ENCODE results near the gene ATR. TPM values are rescaled to one million over a fixed set of nuclear protein-coding genes. Genes with fewer than 3 reads are reported as not detected.

ATR gene
- total and polyA plus RNA-seq, 2 of the 4 experiments (the other 2 are of a cell fraction), result 9.5 to 28.0 TPM

GRCh38 chr3:142574665-142575064 lies 3.9 kb downstream of the ATR start:
- no peak overlapping the region for H2BK120ac ChIP-seq (ENCODE audit: low read depth, low read length)
- H4K5ac ChIP-seq (ENCODE audit: low read depth, low read length), result no peak overlapping the region
- ATAC-seq (ENCODE audit: low read depth) (no peak), DNase-seq (no peak)
- POLR2A ChIA-PET (ENCODE audit: unreplicated experiment), result no interaction called here
- dilution Hi-C loops (cut with HindIII; ENCODE audit: low sequenced_read_pairs, unreplicated experiment) (no loop called here), intact Hi-C loops (cut with micrococcal nuclease) (loop anchor here (5.0 kb wide), 1 partner anchor 428 kb away; the partner anchor contains the start of gene U2SURP), in situ Hi-C loops (cut with MboI; ENCODE audit: low sequenced_read_pairs) (no loop called here)
- no peak overlapping the region for H3K56ac ChIP-seq (ENCODE audit: extremely low read depth, insufficient read depth, low read length)
- no peak overlapping the region for H2BK5ac ChIP-seq (ENCODE audit: low read depth, low read length, poor library complexity, severe bottlenecking)
- H2BK15ac ChIP-seq (ENCODE audit: low read depth, low read length), result no peak overlapping the region
- no peak overlapping the region for H4K8ac ChIP-seq (ENCODE audit: low read depth in 2 of 2, low read length in 2 of 2)
- no peak overlapping the region for H2AK9ac ChIP-seq (replicated peaks; ENCODE audit: low read depth, low read length, poor library complexity)
- no peak overlapping the region for H3K4ac ChIP-seq (ENCODE audit: low read depth, low read length)
- H3K9me3 ChIP-seq (ENCODE audit: control insufficient read depth, insufficient read depth, low read length), result no peaks in the 10 kb centered on the region
- H3K79me1 ChIP-seq (ENCODE audit: low read depth in 1 of 2, low read length in 2 of 2), result peaks cover 24 to 32% of the 10 kb centered on the region in 2 experiments
- H4K20me1 ChIP-seq (ENCODE audit: insufficient read depth, low read length), result no peaks in the 10 kb centered on the region
- no peak overlapping the region for H3K23ac ChIP-seq (ENCODE audit: low read depth, low read length)
- WGBS, 2 experiments (ENCODE audit: extremely low coverage in 2 of 2, insufficient read length in 1 of 2), result no CpG with 5 or more reads among the region's 1 CpG
- H3K4me2 ChIP-seq (ENCODE audit: low read depth, low read length), result no peak overlapping the region
- CTCF ChIA-PET, result no interaction called here
- H2AFZ ChIP-seq (replicated peaks; ENCODE audit: low read length, poor library complexity), result no peak overlapping the region
- H3K27ac ChIP-seq (ENCODE audit: insufficient read depth, low read length), result no peak overlapping the region
- no peak overlapping the region for H3K9ac ChIP-seq (ENCODE audit: low read depth, low read length)
- H4K91ac ChIP-seq (ENCODE audit: insufficient read depth, low read depth, low read length), result no peak overlapping the region
- H3K18ac ChIP-seq (ENCODE audit: low read depth, low read length), result no peak overlapping the region
- no peaks in the 10 kb centered on the region for H3K4me1 ChIP-seq (ENCODE audit: control insufficient read depth, insufficient read depth, low read length)
- TF ChIP-seq CTCF (conservative IDR thresholded peaks at IDR 0.05; ENCODE audit: low read depth, low read length) (no peak), USF2 (IDR thresholded peaks at IDR 0.05; ENCODE audit: low read depth, low read length) (no peak), RCOR1 (IDR thresholded peaks at IDR 0.05; ENCODE audit: insufficient replicate concordance, low read length) (no peak), POLR2A (IDR thresholded peaks at IDR 0.05; ENCODE audit: low read depth, low read length) (no peak), RFX5 (IDR thresholded peaks at IDR 0.05; ENCODE audit: low read depth, low read length) (no peak), NFE2L2 (IDR thresholded peaks at IDR 0.05; ENCODE audit: low read depth, low read length) (no peak), BHLHE40 (IDR thresholded peaks at IDR 0.05; ENCODE audit: low read depth, low read length) (no peak), MXI1 (IDR thresholded peaks at IDR 0.05; ENCODE audit: borderline replicate concordance, low read depth, low read length) (no peak), ELK1 (IDR thresholded peaks at IDR 0.05; ENCODE audit: borderline replicate concordance, low read depth, low read length) (no peak), SMC3 (IDR thresholded peaks at IDR 0.05; ENCODE audit: low read depth, low read length) (no peak), MAZ (IDR thresholded peaks at IDR 0.05; ENCODE audit: borderline replicate concordance, low read depth, low read length) (no peak), RAD21 (IDR thresholded peaks at IDR 0.05; ENCODE audit: low read length) (no peak)
- H3K4me3 ChIP-seq (ENCODE audit: insufficient read depth, low read depth, low read length), result no peak overlapping the region
- H2BK20ac ChIP-seq (ENCODE audit: low read depth, low read length), result no peak overlapping the region
- no peak overlapping the region for H2AK5ac ChIP-seq (ENCODE audit: low read depth, low read length)
- H3K27me3 ChIP-seq (ENCODE audit: control insufficient read depth, insufficient read depth, low read length), result no peaks in the 10 kb centered on the region
- BruUV-seq (replicated peaks), result no TSS peak
- 0 out of 2 replicates have a peak, but pooled peaks cover 3% of the 10 kb centered on the region for H3K9me1 ChIP-seq (ENCODE audit: insufficient read depth, low read length)
- no peak overlapping the region for H3K14ac ChIP-seq (replicated peaks; ENCODE audit: low read depth, low read length)
- no peaks in the 10 kb centered on the region for H3K36me3 ChIP-seq (ENCODE audit: control insufficient read depth, insufficient read depth, low read length)
